K562 (cell line): Measurements from ENCODE around the gene ACP1. TPM values are rescaled to one million over a fixed set of nuclear protein-coding genes. Genes with fewer than 3 reads are reported as not detected.
A peak's percentile ranks its signal among the peaks of the same experiment; 100 is the strongest.

Experiments used
- ARID1B ChIP-seq: fragments of 450-650 bp; IDR thresholded peaks from 2 replicates; pipeline ENCODE4 v1.6.1; 2016; ENCODE audit warnings: antibody characterized with exemption, mild to moderate bottlenecking, inconsistent platforms
- ARID3A ChIP-seq: IDR thresholded peaks from 2 replicates; pipeline ENCODE4 v1.6.1; 2012; ENCODE audit warnings: low read depth, low read length, improper control_type of control experiment, borderline replicate concordance
- ATF4 ChIP-seq: fragments of 450-650 bp; formaldehyde crosslinking; IDR thresholded peaks from 2 replicates; pipeline ENCODE4 v1.4.0; 2022; ENCODE audit warnings: mild to moderate bottlenecking, moderate library complexity
- ATF7 ChIP-seq: fragments of 450-650 bp; IDR thresholded peaks from 2 replicates; pipeline ENCODE4 v1.7.1; 2014; ENCODE audit warnings: mild to moderate bottlenecking, moderate library complexity
- COPS2 ChIP-seq: fragments of 450-650 bp; conservative IDR thresholded peaks from 2 replicates; pipeline ENCODE4 v1.6.1; 2016; ENCODE audit warnings: mild to moderate bottlenecking, moderate library complexity
- CREB3L1 ChIP-seq: fragments of 450-650 bp; IDR thresholded peaks from 2 replicates; pipeline ENCODE4 v1.6.1; 2014; ENCODE audit warnings: low read depth, mild to moderate bottlenecking, moderate library complexity, borderline replicate concordance
- DDX20 ChIP-seq: fragments of 450-650 bp; IDR thresholded peaks from 2 replicates; pipeline ENCODE4 v1.6.1; 2016; ENCODE audit warnings: missing genetic modification characterization, low read depth, mild to moderate bottlenecking, missing compliant biosample characterization, moderate library complexity
- E2F6 ChIP-seq, 2 experiments: IDR thresholded peaks; 2 replicates each; pipeline ENCODE4 v1.6.1; 2011; ENCODE audit warnings: borderline replicate concordance in 1 of 2, control low read depth in 1 of 2, low read depth in 1 of 2, low read length in 1 of 2, mild to moderate bottlenecking in 1 of 2, mixed read lengths in 1 of 2, moderate library complexity in 1 of 2; ENCODE audit not compliant: insufficient read depth in 1 of 2, insufficient read length in 1 of 2, poor library complexity in 1 of 2, severe bottlenecking in 1 of 2; ENCODE audit errors: extremely low read depth in 1 of 2
- HMG20B ChIP-seq: fragments of 250-450 bp; sonication (Bioruptor Pico); IDR thresholded peaks from 2 replicates; pipeline ENCODE4 v1.5.0; 2021; ENCODE audit warnings: mild to moderate bottlenecking
- L3MBTL2 ChIP-seq: fragments of 450-650 bp; IDR thresholded peaks from 2 replicates; pipeline ENCODE4 v1.6.1; 2016; ENCODE audit warnings: mild to moderate bottlenecking, moderate library complexity
- MCM7 ChIP-seq, 2 experiments: fragments of 450-650 bp; IDR thresholded peaks; 2 replicates each; pipeline ENCODE4 v1.6.1; 2016 to 2018
- MTA1 ChIP-seq: fragments of 450-650 bp; IDR thresholded peaks from 2 replicates; pipeline ENCODE4 v1.6.1; 2017; ENCODE audit warnings: borderline replicate concordance
- PHB2 ChIP-seq: fragments of 450-650 bp; IDR thresholded peaks from 2 replicates; pipeline ENCODE4 v1.6.1; 2017; ENCODE audit warnings: low read depth
- STAT5B ChIP-seq: fragments of 250-450 bp; sonication (Bioruptor Pico); IDR thresholded peaks from 2 replicates; pipeline ENCODE4 v1.8.0; 2021; ENCODE audit warnings: mild to moderate bottlenecking, inconsistent platforms
- TFAM ChIP-seq: fragments of 250-450 bp; sonication (Bioruptor Pico); conservative IDR thresholded peaks from 2 replicates; pipeline ENCODE4 v1.5.0; 2021; ENCODE audit warnings: mild to moderate bottlenecking, moderate library complexity
- ZBTB49 ChIP-seq: sonication (generic); formaldehyde crosslinking; IDR thresholded peaks from 2 replicates; pipeline ENCODE4 v1.8.0; 2022; ENCODE audit warnings: missing genetic modification reagents, mild to moderate bottlenecking, borderline replicate concordance
- ZBTB7A ChIP-seq: IDR thresholded peaks from 2 replicates; pipeline ENCODE4 v1.6.1; 2011; ENCODE audit warnings: low read depth, mild to moderate bottlenecking, low read length, moderate library complexity, borderline replicate concordance; ENCODE audit not compliant: control insufficient read depth
- ZKSCAN1 ChIP-seq: fragments of 150-350 bp; IDR thresholded peaks from 2 replicates; pipeline ENCODE4 v1.6.1; 2016; ENCODE audit warnings: low read depth, low read length
- ZNF551 ChIP-seq: fragments of 250-450 bp; sonication (Bioruptor Pico); IDR thresholded peaks from 2 replicates; pipeline ENCODE4 v1.5.0; 2021; ENCODE audit warnings: mild to moderate bottlenecking, moderate library complexity
- ZNF830 ChIP-seq: fragments of 250-450 bp; sonication (Bioruptor Pico); IDR thresholded peaks from 2 replicates; pipeline ENCODE4 v1.5.0; 2021; ENCODE audit warnings: mild to moderate bottlenecking
- polyA plus RNA-seq, 8 experiments: library from polyadenylated mRNA; depleted of rRNA in 4 of 8; stranded (reverse) in 5 of 8; unstranded in 3 of 8; fragments of >200 nt; fragmentation: Nextera tagmentation in 2 of 8; fragmentation: Illumina TruSeq in 1 of 8; extraction: Ambion mirVana in 2 of 8; extraction: Trizol in 1 of 8; gene quantifications; 2 replicates each; pipeline versions ENCODE4 v1.2.1 to v1.2.3, GENCODE V29; 2011 to 2014; ENCODE audit warnings: inconsistent platforms in 1 of 8, missing spikeins in 1 of 8
- total RNA-seq, 7 experiments: library from RNA; depleted of rRNA in 6 of 7; stranded (reverse); fragments of >200 nt in 6 of 7; fragmentation: Illumina TruSeq in 2 of 7; extraction: Trizol in 2 of 7; gene quantifications; 2 replicates each; pipeline versions ENCODE4 v1.2.1 to v1.2.3, GENCODE V29; 2011 to 2021; ENCODE audit warnings: low replicate concordance in 1 of 7

ACP1 gene
- total and polyA plus RNA-seq, 9 of the 15 experiments (the other 6 are each of a cell fraction or from before 2014, with no cell fraction given), result 139 to 493 (median 189) TPM

- peak; percentile 83 to 90 for TF ChIP-seq E2F6 (IDR thresholded peaks at IDR 0.05; ENCODE audit: borderline replicate concordance in 1 of 2, extremely low read depth in 1 of 2, insufficient read depth in 1 of 2, insufficient read length in 1 of 2, low read depth in 1 of 2, low read length in 1 of 2, poor library complexity in 1 of 2, severe bottlenecking in 1 of 2)
- TF ChIP-seq HMG20B (CRISPR knock-in tag), result no peak
- TF ChIP-seq MCM7 (IDR thresholded peaks at IDR 0.05), result no peak
- no peak for TF ChIP-seq ARID3A
- peak; percentile 56 for TF ChIP-seq ZKSCAN1
- TF ChIP-seq STAT5B (CRISPR knock-in tag), result no peak
- TF ChIP-seq MTA1, result peak; percentile 78
- TF ChIP-seq ZNF830, result no peak
- TF ChIP-seq ZNF551 (CRISPR knock-in tag), result no peak
- no peak for TF ChIP-seq ATF4 (CRISPR knock-in tag)
- no peak for TF ChIP-seq DDX20 (tag)
- TF ChIP-seq ARID1B, result 0 out of 2 replicates have a peak, but pooled peaks have one; percentile 6
- peak; percentile 71 for TF ChIP-seq L3MBTL2
- TF ChIP-seq PHB2, result no peak
- TF ChIP-seq ZBTB7A, result peak; percentile 39; the same call in 1 of the 2 replicates
- peak; percentile 73 for TF ChIP-seq ATF7
- TF ChIP-seq ZBTB49 (CRISPR knock-in tag), result no peak
- no peak for TF ChIP-seq TFAM (CRISPR knock-in tag)
- no peak for TF ChIP-seq COPS2
- TF ChIP-seq CREB3L1, result peak; percentile 90
Measured at GRCh38 chr2:264493-265468, at the start of gene ACP1 (continued).
